H1 (cell line): Measurements from ENCODE around the gene CACNA2D3. TPM values are rescaled to one million over a fixed set of nuclear protein-coding genes. Genes with fewer than 3 reads are reported as not detected.

ENCODE experiments used
- CTCF ChIA-PET: fragments of 300-600 bp; sonication (Branson Sonifier 250); formaldehyde crosslinking; loops from one replicate; lab custom pipeline; 2021; ENCODE audit not compliant: partially characterized antibody; lab: Charles Lee
- POLR2A ChIA-PET: fragments of 300-600 bp; sonication (Branson Sonifier 250); formaldehyde crosslinking; loops from one replicate; lab custom pipeline; 2021; ENCODE audit warnings: inconsistent platforms; ENCODE audit not compliant: partially characterized antibody; lab: Charles Lee
- DNase-seq, 2 experiments: peaks; one replicate each; pipeline versions ENCODE4 v3.0.0 to v3.0.0-alpha.2; 2010 to 2022; ENCODE audit warnings: low spot score in 2 of 2, low read depth in 1 of 2, mixed read lengths in 1 of 2
- FAIRE-seq: peaks from 2 replicates; lab custom pipeline; 2011; peaks lifted over from hg19 to GRCh38; lab: Jason Lieb, UNC
- H2AFZ ChIP-seq: 2 replicates; pipeline ENCODE4 v1.8.1; 2012; ENCODE audit warnings: low read length, inconsistent platforms
- H2AK5ac ChIP-seq: 2 replicates; pipeline ENCODE4 v1.6.1; 2013; ENCODE audit warnings: low read depth, low read length
- H2BK120ac ChIP-seq: replicated peaks from 2 replicates; pipeline ENCODE3; 2013; ENCODE audit warnings: low read depth, low read length, inconsistent platforms
- H2BK12ac ChIP-seq: 2 replicates; pipeline ENCODE4 v1.6.1; 2013; ENCODE audit warnings: low read depth, low read length
- H2BK15ac ChIP-seq: 2 replicates; pipeline ENCODE4 v1.6.1; 2013; ENCODE audit warnings: low read length
- H2BK20ac ChIP-seq: 2 replicates; pipeline ENCODE4 v1.6.1; 2013; ENCODE audit warnings: low read length
- H2BK5ac ChIP-seq: 2 replicates; pipeline ENCODE4 v1.6.1; 2013; ENCODE audit warnings: low read depth, low read length
- H3K14ac ChIP-seq: 2 replicates; pipeline ENCODE4 v1.6.1; 2013; ENCODE audit warnings: inconsistent platforms; ENCODE audit not compliant: insufficient read length
- H3K18ac ChIP-seq: 2 replicates; pipeline ENCODE4 v1.6.1; 2013; ENCODE audit warnings: low read length; ENCODE audit errors: extremely low read depth
- H3K23ac ChIP-seq: 2 replicates; pipeline ENCODE4 v1.6.1; 2013; ENCODE audit warnings: inconsistent platforms; ENCODE audit not compliant: insufficient read length
- H3K23me2 ChIP-seq: 2 replicates; pipeline ENCODE4 v1.6.1; 2013; ENCODE audit warnings: low read depth, low read length
- H3K27ac ChIP-seq: 2 replicates; pipeline ENCODE4 v1.6.1; 2011; ENCODE audit warnings: low read depth, low read length, inconsistent platforms
- H3K27me3 ChIP-seq, 4 experiments: replicated peaks in 1 of 4; 1 replicate in 1 of 4; 2 replicates in 3 of 4; pipeline versions ENCODE4 v1.6.1 to v1.8.1; 2011 to 2013; ENCODE audit warnings: low read length in 3 of 4, mild to moderate bottlenecking in 3 of 4, inconsistent platforms in 2 of 4, mixed read lengths in 2 of 4, moderate library complexity in 1 of 4; ENCODE audit not compliant: control insufficient read depth in 3 of 4, insufficient read depth in 3 of 4; ENCODE audit errors: extremely low read depth in 1 of 4
- H3K36me3 ChIP-seq, 4 experiments: 2 replicates each; pipeline versions ENCODE4 v1.6.1 to v1.8.1; 2011 to 2013; ENCODE audit warnings: mild to moderate bottlenecking in 4 of 4, low read length in 3 of 4, moderate library complexity in 2 of 4, control low read depth in 1 of 4, inconsistent platforms in 1 of 4; ENCODE audit not compliant: insufficient read depth in 4 of 4, control insufficient read depth in 2 of 4
- H3K4ac ChIP-seq: replicated peaks from 2 replicates; pipeline ENCODE3; 2013; ENCODE audit warnings: low read length, low read depth, mixed read lengths, inconsistent platforms; ENCODE audit not compliant: insufficient read length
- H3K4me1 ChIP-seq, 4 experiments: replicated peaks in 1 of 4; 1 replicate in 1 of 4; 2 replicates in 3 of 4; pipeline versions ENCODE4 v1.6.1 to v1.8.1; 2011 to 2013; ENCODE audit warnings: low read length in 3 of 4, inconsistent platforms in 2 of 4, mixed read lengths in 1 of 4; ENCODE audit not compliant: insufficient read depth in 4 of 4, control insufficient read depth in 3 of 4
- H3K4me2 ChIP-seq, 2 experiments: 2 replicates each; pipeline versions ENCODE4 v1.6.1 to v1.8.1; 2011 to 2013; ENCODE audit warnings: low read depth in 2 of 2, low read length in 2 of 2, control low read depth in 1 of 2, inconsistent platforms in 1 of 2, mild to moderate bottlenecking in 1 of 2; ENCODE audit not compliant: insufficient read depth in 1 of 2
- H3K4me3 ChIP-seq, 4 experiments: fragments of 200-600, 300-600 bp in 1 of 4; sonication (generic), shearing (Covaris generic), sonication (Bioruptor Twin) in 1 of 4; 2 replicates each; pipeline versions ENCODE4 v1.5.1 to v1.8.1; 2011 to 2016; ENCODE audit warnings: low read length in 4 of 4, low read depth in 3 of 4, control low read depth in 2 of 4, inconsistent platforms in 2 of 4, mild to moderate bottlenecking in 2 of 4, mixed read lengths in 1 of 4, moderate library complexity in 1 of 4; ENCODE audit not compliant: insufficient read depth in 2 of 4; ENCODE audit errors: extremely low read depth in 1 of 4
- H3K56ac ChIP-seq: replicated peaks from 2 replicates; pipeline ENCODE3; 2013; ENCODE audit warnings: low read depth, mild to moderate bottlenecking, mixed read lengths, low read length, inconsistent platforms; ENCODE audit not compliant: insufficient read length
- H3K79me1 ChIP-seq: 2 replicates; pipeline ENCODE4 v1.6.1; 2013; ENCODE audit warnings: low read depth, low read length, control low read depth
- H3K79me2 ChIP-seq, 2 experiments: 2 replicates each; pipeline versions ENCODE4 v1.6.1 to v1.8.1; 2012 to 2013; ENCODE audit warnings: low read length in 2 of 2, mild to moderate bottlenecking in 2 of 2, inconsistent platforms in 1 of 2; ENCODE audit not compliant: insufficient read depth in 2 of 2, control insufficient read depth in 1 of 2
- H3K9ac ChIP-seq, 4 experiments: replicated peaks in 1 of 4; 1 replicate in 1 of 4; 2 replicates in 3 of 4; pipeline versions ENCODE4 v1.6.1 to v1.8.1; 2011 to 2013; ENCODE audit warnings: low read depth in 3 of 4, low read length in 3 of 4, control low read depth in 2 of 4, mild to moderate bottlenecking in 2 of 4, moderate library complexity in 2 of 4, inconsistent platforms in 1 of 4; ENCODE audit errors: extremely low read depth in 1 of 4
- H3K9me3 ChIP-seq, 2 experiments: 2 replicates each; pipeline versions ENCODE4 v1.6.1 to v1.8.1; 2012 to 2013; ENCODE audit warnings: mild to moderate bottlenecking in 2 of 2, moderate library complexity in 2 of 2, control low read depth in 1 of 2, inconsistent platforms in 1 of 2, low read depth in 1 of 2, low read length in 1 of 2, mixed read lengths in 1 of 2; ENCODE audit not compliant: insufficient read depth in 2 of 2
- H4K20me1 ChIP-seq, 2 experiments: replicated peaks in 1 of 2; 2 replicates each; pipeline versions ENCODE3 to v1.8.1; 2011 to 2013; ENCODE audit warnings: inconsistent platforms in 2 of 2, low read length in 2 of 2, mild to moderate bottlenecking in 1 of 2; ENCODE audit not compliant: insufficient read depth in 2 of 2, control insufficient read depth in 1 of 2
- H4K5ac ChIP-seq: 2 replicates; pipeline ENCODE4 v1.6.1; 2013; ENCODE audit warnings: low read length, low read depth, mixed read lengths, inconsistent platforms; ENCODE audit not compliant: insufficient read length
- H4K8ac ChIP-seq: 2 replicates; pipeline ENCODE4 v1.8.0; 2013; ENCODE audit warnings: mild to moderate bottlenecking, moderate library complexity, low read length, inconsistent platforms; ENCODE audit not compliant: insufficient read depth; ENCODE audit errors: extremely low read depth
- H4K91ac ChIP-seq: replicated peaks from 2 replicates; pipeline ENCODE3; 2013; ENCODE audit warnings: low read length, mixed read lengths, inconsistent platforms; ENCODE audit not compliant: insufficient read length
- BCL11A ChIP-seq, 2 experiments: IDR thresholded peaks; one replicate each; pipeline ENCODE4 v1.6.1; 2011; ENCODE audit warnings: low read depth in 2 of 2, low read length in 2 of 2, mild to moderate bottlenecking in 2 of 2
- CHD2 ChIP-seq: IDR thresholded peaks from 2 replicates; pipeline ENCODE4 v1.6.1; 2012; ENCODE audit warnings: low read length, improper control_type of control experiment
- MAX ChIP-seq: IDR thresholded peaks from 2 replicates; pipeline ENCODE4 v1.6.1; 2012; ENCODE audit warnings: inconsistent platforms
- NRF1 ChIP-seq: IDR thresholded peaks from 2 replicates; pipeline ENCODE4 v1.6.1; 2011; ENCODE audit warnings: mild to moderate bottlenecking, low read depth, low read length, improper control_type of control experiment
- POLR2AphosphoS5 ChIP-seq: IDR thresholded peaks from 2 replicates; pipeline ENCODE4 v1.6.1; 2011; ENCODE audit warnings: low read depth, low read length
- POU5F1 ChIP-seq: IDR thresholded peaks from 2 replicates; pipeline ENCODE4 v1.6.1; 2011; ENCODE audit warnings: low read depth, mild to moderate bottlenecking, low read length, moderate library complexity
- SRF ChIP-seq: IDR thresholded peaks from 2 replicates; pipeline ENCODE4 v1.6.1; 2011; ENCODE audit warnings: mild to moderate bottlenecking, low read depth, low read length, moderate library complexity
- TAF7 ChIP-seq: optimal IDR thresholded peaks from 2 replicates; pipeline ENCODE3; 2011; ENCODE audit warnings: low read depth, mild to moderate bottlenecking, inconsistent platforms, low read length, moderate library complexity, borderline replicate concordance
- TBP ChIP-seq: IDR thresholded peaks from 2 replicates; pipeline ENCODE4 v1.6.1; 2011; ENCODE audit warnings: low read depth, low read length, improper control_type of control experiment
- ZNF274 ChIP-seq: IDR thresholded peaks from 2 replicates; pipeline ENCODE4 v1.7.0; 2012; ENCODE audit warnings: low read length, borderline replicate concordance; ENCODE audit errors: extremely low read depth
- WGBS, 2 experiments: shearing (Covaris generic) in 1 of 2; methylation state at CpG; one replicate each; pipeline versions ENCODE4 v1.1.6 to v1.1.7; 2013 to 2015; ENCODE audit warnings: low lambda C conversion rate in 2 of 2, mixed read lengths in 2 of 2, inconsistent platforms in 1 of 2, low coverage in 1 of 2, missing lambda C conversion rate in 1 of 2; ENCODE audit not compliant: insufficient replicate concordance in 2 of 2, insufficient coverage in 1 of 2, insufficient read length in 1 of 2; ENCODE audit errors: extremely low coverage in 1 of 2, missing lambda C conversion rate in 1 of 2; 5-methylcytosine and 5-hydroxymethylcytosine counted together
- polyA plus RNA-seq, 7 experiments: library from polyadenylated mRNA; depleted of rRNA in 3 of 7; stranded (reverse) in 5 of 7; unstranded in 2 of 7; fragments of >200 nt in 5 of 7; fragments of 200-250 nt in 2 of 7; gene quantifications; 1 replicate in 5 of 7; 2 replicates in 1 of 7; 4 replicates in 1 of 7; pipeline versions ENCODE4 v1.2.1 to v1.2.3, GENCODE V29; 2011 to 2013; ENCODE audit warnings: missing spikeins in 2 of 7, mixed read lengths in 2 of 7
- total RNA-seq: library from RNA; stranded (reverse); fragmentation: NEBNext Ultra II Directional; extraction: Animal tissue kit (Norgen Biotek cat#: 25700); gene quantifications from 2 replicates; pipeline ENCODE4 v1.2.1, GENCODE V29; 2021

CACNA2D3 gene
- total and polyA plus RNA-seq, 2 of the 8 experiments (the other 6 are each of a cell fraction or from before 2014, with no cell fraction given): 1.5 to 1.8 TPM

GRCh38 chr3:54434756-54435155 is 312.4 kb downstream of the CACNA2D3 start:
- Histone ChIP-seq H4K5ac (no peak overlapping the region), H3K23ac (no peak overlapping the region), H3K27ac (no peak overlapping the region), H3K79me1 (no peaks in the 10 kb centered on the region), H3K56ac (no peak overlapping the region), H3K4me1 (no peaks in the 10 kb centered on the region), H2BK5ac (no peak overlapping the region), H3K36me3 (no peaks in the 10 kb centered on the region), H4K91ac (no peak overlapping the region), H3K4ac (no peak overlapping the region), H3K18ac (no peak overlapping the region), H3K9me3 (no peaks in the 10 kb centered on the region), H4K20me1 (no peaks in the 10 kb centered on the region), H2AK5ac (no peak overlapping the region), H3K9ac (no peak overlapping the region), H2BK15ac (no peak overlapping the region; the same call in 1 of the 2 replicates), H3K4me3 (no peak overlapping the region), H3K23me2 (no peaks in the 10 kb centered on the region), H2BK20ac (no peak overlapping the region), H2BK12ac (0 out of 2 replicates have a peak overlapping the region, but pooled peaks have one; percentile 85), H4K8ac (no peak overlapping the region), H3K4me2 (no peak overlapping the region), H2BK120ac (no peak overlapping the region), H3K27me3 (no peaks in the 10 kb centered on the region), H3K79me2 (no peaks in the 10 kb centered on the region), H2AFZ (no peak overlapping the region), H3K14ac (no peak overlapping the region)
- ChIA-PET POLR2A (interaction anchor here (1.5 kb wide), 1 partner anchor 194 kb away, joined by 3 read pairs; no protein-coding TSS in a partner anchor), CTCF (interaction anchor here (0.6 to 3.4 kb wide), 34 partner anchors 8 to 938 kb away, joined by 3 to 36 read pairs (median 4); no protein-coding TSS in a partner anchor)
- 92% methylated on average over 2 of the region's 2 CpGs; no CpG with 5 or more reads in 1 of the 2 experiments for WGBS, 2 experiments
- DNase-seq (no peak), FAIRE-seq (no peak)
- TF ChIP-seq NRF1 (no peak), POU5F1 (no peak), TBP (no peak), CHD2 (no peak), TAF7 (no peak), MAX (no peak), BCL11A (IDR thresholded peaks at IDR 0.05; ENCODE audit: low read depth in 2 of 2, low read length in 2 of 2) (no peak), SRF (no peak), ZNF274 (no peak), POLR2AphosphoS5 (no peak)
